PFSK-1 (cell line): Measurements from ENCODE around the gene ACO1.

Source experiments
- FOXP2 ChIP-seq: optimal IDR thresholded peaks from 2 replicates; pipeline ENCODE3; 2011; ENCODE audit warnings: borderline replicate concordance, control low read depth, inconsistent platforms; ENCODE audit not compliant: insufficient read depth; ENCODE audit errors: extremely low read length, extremely low read depth
- SIN3A ChIP-seq: IDR thresholded peaks from 2 replicates; pipeline ENCODE4 v1.6.1; 2012; ENCODE audit warnings: mild to moderate bottlenecking, low read length, moderate library complexity, borderline replicate concordance; ENCODE audit not compliant: insufficient read depth
- TAF1 ChIP-seq: IDR thresholded peaks from 2 replicates; pipeline ENCODE4 v1.6.1; 2012; ENCODE audit warnings: low read length, control low read depth, borderline replicate concordance; ENCODE audit not compliant: insufficient read depth

- TF ChIP-seq TAF1 (no peak), SIN3A (no peak), FOXP2 (no peak)
These were observed 102.6 kb downstream of the ACO1 start for GRCh38 chr9:32486839-32487562.
